ENCODE results near the gene PPP4R1.

- no peak for TF ChIP-seq TAF1 (IDR thresholded peaks at IDR 0.05; ENCODE audit: low read depth)
- TF ChIP-seq EP300 (conservative IDR thresholded peaks at IDR 0.05; ENCODE audit: poor library complexity, severe bottlenecking) = no peak
- TF ChIP-seq EZH2 (IDR thresholded peaks at IDR 0.05; ENCODE audit: borderline replicate concordance, insufficient read depth, low read length, poor library complexity, severe bottlenecking) = no peak
- TF ChIP-seq, protein P1, sequence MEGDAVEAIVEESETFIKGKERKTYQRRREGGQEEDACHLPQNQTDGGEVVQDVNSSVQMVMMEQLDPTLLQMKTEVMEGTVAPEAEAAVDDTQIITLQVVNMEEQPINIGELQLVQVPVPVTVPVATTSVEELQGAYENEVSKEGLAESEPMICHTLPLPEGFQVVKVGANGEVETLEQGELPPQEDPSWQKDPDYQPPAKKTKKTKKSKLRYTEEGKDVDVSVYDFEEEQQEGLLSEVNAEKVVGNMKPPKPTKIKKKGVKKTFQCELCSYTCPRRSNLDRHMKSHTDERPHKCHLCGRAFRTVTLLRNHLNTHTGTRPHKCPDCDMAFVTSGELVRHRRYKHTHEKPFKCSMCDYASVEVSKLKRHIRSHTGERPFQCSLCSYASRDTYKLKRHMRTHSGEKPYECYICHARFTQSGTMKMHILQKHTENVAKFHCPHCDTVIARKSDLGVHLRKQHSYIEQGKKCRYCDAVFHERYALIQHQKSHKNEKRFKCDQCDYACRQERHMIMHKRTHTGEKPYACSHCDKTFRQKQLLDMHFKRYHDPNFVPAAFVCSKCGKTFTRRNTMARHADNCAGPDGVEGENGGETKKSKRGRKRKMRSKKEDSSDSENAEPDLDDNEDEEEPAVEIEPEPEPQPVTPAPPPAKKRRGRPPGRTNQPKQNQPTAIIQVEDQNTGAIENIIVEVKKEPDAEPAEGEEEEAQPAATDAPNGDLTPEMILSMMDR (IDR thresholded peaks at IDR 0.05; ENCODE audit: poor library complexity, severe bottlenecking) = no peak
- TF ChIP-seq, protein P2, sequence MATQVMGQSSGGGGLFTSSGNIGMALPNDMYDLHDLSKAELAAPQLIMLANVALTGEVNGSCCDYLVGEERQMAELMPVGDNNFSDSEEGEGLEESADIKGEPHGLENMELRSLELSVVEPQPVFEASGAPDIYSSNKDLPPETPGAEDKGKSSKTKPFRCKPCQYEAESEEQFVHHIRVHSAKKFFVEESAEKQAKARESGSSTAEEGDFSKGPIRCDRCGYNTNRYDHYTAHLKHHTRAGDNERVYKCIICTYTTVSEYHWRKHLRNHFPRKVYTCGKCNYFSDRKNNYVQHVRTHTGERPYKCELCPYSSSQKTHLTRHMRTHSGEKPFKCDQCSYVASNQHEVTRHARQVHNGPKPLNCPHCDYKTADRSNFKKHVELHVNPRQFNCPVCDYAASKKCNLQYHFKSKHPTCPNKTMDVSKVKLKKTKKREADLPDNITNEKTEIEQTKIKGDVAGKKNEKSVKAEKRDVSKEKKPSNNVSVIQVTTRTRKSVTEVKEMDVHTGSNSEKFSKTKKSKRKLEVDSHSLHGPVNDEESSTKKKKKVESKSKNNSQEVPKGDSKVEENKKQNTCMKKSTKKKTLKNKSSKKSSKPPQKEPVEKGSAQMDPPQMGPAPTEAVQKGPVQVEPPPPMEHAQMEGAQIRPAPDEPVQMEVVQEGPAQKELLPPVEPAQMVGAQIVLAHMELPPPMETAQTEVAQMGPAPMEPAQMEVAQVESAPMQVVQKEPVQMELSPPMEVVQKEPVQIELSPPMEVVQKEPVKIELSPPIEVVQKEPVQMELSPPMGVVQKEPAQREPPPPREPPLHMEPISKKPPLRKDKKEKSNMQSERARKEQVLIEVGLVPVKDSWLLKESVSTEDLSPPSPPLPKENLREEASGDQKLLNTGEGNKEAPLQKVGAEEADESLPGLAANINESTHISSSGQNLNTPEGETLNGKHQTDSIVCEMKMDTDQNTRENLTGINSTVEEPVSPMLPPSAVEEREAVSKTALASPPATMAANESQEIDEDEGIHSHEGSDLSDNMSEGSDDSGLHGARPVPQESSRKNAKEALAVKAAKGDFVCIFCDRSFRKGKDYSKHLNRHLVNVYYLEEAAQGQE (IDR thresholded peaks at IDR 0.05; ENCODE audit: borderline replicate concordance) = no peak
- TF ChIP-seq POLR2AphosphoS5 (IDR thresholded peaks at IDR 0.05) = no peak
- TF ChIP-seq MXI1 (conservative IDR thresholded peaks at IDR 0.05; ENCODE audit: poor library complexity, severe bottlenecking) = no peak
- TF ChIP-seq SMC3 (conservative IDR thresholded peaks at IDR 0.05; ENCODE audit: poor library complexity) = no peak
- TF ChIP-seq RAD21 (conservative IDR thresholded peaks at IDR 0.05) = no peak
Observed at GRCh38 chr18:9577361-9577760, 37.0 kb downstream of the PPP4R1 start.

Data from neural cell (in vitro differentiated cells).